NCI-H774 (cell line): ENCODE measurements around the gene FCER2.
"Not testable (repeated sequence)": the region's sequence is repeated elsewhere in the genome, so short reads cannot be mapped to it uniquely, and the experiment has no call there.

ENCODE experiments used
- DNase-seq: peaks from one replicate; lab custom pipeline; 2025; lab: John Stamatoyannopoulos, UW

FCER2 gene, protein sequence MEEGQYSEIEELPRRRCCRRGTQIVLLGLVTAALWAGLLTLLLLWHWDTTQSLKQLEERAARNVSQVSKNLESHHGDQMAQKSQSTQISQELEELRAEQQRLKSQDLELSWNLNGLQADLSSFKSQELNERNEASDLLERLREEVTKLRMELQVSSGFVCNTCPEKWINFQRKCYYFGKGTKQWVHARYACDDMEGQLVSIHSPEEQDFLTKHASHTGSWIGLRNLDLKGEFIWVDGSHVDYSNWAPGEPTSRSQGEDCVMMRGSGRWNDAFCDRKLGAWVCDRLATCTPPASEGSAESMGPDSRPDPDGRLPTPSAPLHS

DNA sequence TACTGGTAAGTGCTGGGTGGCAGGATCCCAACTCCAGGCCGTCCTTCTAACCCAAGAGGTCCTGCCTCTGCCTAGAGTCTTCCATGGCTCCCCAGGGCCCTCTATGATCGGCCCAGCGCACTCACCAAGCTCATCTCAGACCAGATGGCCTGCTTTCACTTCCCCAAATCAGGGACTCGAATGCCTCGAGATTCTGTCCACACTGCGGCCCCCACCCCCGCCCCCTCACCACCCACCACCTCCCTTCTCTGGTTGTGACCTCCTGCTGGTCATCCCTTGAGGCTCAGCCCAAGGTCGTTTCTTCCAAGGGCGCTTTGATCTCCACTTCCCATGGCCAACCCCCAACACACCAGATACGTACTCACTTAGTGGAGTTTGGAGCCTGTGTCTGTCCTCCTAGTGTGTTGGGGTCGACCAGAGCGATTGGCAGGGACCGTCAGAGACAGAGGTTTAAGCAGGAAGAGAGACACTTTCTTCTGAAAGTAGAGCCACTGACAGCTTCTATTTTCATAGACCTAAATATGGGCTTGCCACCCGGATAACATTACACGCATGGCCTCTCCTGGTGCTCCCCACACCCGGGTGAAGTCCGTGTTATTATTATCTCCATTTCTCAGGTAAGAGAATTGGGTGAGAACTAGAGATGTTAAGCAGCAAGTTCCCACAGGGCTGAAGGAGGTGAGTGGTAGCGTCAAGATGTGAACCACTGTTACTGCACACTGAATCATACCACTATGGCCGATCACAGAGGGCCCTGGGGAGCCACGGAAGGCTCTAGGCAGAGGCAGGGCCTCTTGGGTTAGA, at the start of gene FCER2:
Gene FCER2 (minus strand): TSS at position 478 of the 804 bp plus-strand sequence. CDS start 2,371 bp downstream, outside the sequence.
- DNase-seq: no peak

DNA sequence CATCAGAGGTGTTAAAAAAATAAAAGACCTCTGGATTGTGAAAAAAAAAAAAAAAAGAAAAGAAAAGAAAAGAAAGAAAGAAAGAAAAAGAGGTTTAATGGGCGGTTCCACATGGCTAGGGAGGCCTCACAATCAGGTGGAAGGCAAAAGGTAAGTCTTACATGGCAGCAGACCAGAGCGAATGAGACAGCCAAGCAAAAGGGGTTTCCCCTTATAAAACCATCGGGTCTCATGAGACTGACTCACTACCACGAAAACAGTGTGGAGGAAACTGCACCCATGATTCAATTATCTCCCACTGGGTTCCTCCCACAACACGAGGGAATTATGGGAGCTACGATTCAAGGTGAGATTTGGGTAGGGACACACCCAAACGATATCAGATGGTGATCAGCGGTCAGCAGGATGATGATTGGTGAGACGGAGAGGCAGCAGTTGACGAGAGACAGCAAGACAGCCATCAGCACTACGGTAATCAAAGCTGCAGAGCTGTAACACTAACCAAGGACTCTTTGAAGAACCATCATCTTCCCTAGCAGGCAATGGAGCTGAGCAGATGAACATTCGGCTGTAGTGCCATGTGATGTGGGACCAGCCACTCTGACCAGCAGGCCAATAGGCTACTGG, 49.3 kb upstream of the FCER2 start:
- DNase-seq: no peak

DNA sequence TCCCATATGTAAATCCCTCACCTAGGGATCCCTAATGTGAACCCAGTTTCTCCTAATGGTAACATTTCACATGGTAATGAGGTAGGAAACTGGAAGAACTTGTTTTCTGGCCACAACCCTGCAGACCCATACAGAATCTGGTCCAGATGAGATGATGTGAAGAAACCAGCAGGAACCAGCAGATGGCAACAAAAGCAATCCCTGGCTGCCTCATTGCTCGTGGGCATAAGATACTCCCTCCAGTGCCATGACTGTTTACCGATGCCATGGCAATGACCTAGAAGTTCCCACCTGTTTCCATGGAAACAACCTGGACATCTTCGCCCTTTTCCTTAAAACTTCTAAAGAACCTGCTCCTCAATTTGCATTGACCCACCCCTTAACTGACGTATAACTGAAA, 46.8 kb upstream of the FCER2 start:
- DNase-seq: no peak

DNA sequence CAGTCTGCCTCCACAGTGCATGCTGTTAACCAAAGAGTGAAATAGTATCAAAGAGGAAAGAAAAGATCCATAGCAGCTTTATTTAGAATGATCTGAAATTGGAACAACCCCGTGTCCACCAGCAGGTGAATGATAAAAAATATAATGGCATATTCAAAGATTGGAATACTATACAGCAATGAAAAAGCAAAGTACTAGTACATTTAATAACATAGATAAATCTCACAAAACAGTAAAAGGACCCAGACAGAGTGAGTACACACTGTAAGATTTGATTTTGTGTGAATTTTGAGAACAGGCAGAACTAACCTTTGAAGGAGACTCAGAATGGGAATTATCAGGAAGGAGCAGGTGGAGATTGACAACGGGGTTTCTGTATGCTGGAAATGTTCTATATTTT, 46.2 kb upstream of the FCER2 start:
- DNase-seq: no peak

DNA sequence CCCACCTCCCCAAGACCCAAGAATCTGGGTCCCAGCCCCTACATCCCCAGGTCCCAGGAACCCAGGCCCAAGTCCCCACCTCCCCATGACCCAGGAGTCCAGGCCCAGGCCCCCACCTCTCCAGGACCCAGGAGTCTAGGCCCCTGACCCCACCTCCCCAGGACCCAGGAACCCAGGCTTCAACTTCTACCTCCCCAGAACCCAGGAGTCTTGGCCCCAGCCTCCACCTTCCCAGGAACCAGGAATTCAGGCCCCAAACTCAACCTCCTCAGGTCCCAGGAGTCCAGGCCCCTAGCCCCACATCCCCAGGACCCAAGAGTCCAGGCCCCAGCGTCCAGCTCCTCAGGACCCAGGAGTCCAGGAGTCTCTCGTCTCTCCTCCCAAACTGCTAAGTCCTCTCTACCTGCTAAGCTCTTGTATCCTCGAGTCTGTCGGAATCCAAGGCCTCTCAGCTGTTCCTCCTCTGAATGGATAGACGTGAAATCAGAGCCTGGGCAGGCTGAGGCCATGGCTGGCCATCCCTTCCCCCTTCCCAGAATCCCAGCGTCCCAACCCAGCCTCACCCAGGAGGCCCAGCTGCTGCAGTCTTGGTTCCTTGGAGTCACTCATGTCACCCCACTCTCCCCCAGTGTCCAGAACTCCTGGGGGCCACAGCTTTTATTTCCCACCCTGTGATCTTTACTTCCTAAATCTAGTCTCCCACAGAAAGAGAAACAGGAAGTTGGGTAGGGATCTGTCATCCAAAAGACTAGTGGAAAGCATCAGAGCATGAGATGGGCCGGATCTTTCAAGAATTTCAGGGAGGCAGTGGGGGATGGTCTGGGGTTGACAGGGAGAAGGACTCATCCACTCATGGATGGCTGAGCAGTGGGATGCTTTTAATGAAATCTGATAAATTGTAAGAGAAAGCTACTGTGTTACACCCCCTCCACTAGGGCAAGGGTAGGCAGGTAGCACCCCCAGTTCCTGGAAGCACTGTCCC, 45.3 kb upstream of the FCER2 start, which contains the start of gene CD209:
Gene CD209 (minus strand): TSS at position 632 of the 982 bp plus-strand sequence. CDS start 23 bp downstream, at position 609.
- no peak for DNase-seq

DNA sequence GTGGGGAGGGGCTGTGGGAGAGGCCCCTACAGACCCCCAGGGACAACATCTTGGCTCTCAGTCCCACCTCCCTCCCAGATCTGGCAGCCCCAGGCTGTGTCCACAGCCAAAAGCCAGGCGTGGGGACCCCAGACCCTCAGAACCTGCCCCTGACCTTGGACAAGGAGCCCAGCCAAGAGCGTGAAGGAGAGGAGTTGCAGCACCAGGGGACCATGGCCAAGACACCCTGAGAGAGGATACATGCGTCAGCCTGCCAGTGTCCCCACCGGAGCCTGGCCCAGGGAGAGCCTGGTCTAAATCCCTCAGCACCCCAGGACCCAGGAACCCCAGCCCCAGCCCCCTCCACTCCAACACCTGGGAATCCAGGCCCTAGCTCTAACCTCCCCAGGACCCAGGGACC, 44.4 kb upstream of the FCER2 start:
- not testable (repeated sequence) for DNase-seq

DNA sequence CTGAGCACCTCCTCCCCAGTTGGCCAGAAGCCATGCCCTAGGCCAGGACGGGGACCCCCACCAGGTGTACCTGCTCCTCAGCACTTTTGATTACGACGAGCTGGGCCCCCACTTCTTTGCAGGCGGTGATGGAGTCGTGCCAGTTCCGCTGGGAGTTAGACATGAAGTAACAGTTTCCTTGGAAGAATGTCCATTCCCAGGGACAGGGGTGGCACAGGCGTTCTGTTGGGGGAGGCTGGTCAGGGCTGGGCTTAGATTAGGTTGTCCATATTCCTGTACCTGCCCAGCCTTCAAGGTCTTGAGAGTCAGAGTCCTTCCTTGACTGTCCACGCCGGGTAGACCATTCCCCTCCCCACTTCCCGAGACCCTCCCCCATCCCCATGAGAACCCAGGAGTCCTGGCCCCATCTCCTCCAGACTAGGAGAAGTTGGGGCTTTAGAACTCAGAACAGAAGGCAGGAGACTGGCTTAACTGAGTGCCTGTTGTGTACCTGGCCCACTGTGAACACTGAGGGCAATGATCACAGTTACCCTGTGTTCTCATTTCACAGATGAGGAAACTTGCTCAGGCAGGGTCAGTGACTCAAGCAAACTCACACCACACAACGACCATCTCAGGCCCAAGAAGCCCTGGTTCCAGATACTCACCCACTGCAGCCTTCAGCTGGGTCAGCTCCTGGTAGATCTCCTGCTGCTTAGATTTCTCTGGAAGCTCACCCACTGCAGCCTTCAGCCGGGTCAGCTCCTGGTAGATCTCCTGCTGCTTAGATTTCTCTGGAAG, 43.1 kb upstream of the FCER2 start:
- DNase-seq: no peak

DNA sequence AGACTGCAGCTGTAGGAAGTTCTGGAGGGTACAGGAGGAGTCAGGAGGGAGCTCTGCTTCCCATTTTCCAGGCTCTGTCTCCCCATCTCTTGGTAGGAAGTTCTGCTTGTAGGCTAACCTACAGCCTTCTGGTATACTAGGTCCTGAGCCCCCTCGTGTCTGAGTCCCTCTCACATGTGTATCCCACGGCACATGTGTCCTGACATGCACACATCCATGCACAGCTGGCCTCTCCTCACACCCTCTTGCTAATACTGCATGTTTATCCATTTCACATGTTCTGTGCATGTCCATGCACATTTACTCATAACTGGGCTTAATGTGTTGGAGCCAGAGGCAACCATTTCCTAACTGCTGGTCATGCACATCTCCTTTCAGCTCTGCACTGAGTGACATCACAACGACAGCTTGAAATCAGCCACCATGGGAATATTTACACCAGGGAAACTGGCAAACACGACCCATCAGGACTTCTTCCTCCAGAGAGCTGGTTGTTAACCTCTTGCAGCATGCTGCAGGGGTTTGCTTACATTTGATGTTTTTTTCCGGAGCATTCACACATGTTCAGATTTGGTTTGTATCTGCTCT, 42.4 kb upstream of the FCER2 start:
- DNase-seq: no peak

DNA sequence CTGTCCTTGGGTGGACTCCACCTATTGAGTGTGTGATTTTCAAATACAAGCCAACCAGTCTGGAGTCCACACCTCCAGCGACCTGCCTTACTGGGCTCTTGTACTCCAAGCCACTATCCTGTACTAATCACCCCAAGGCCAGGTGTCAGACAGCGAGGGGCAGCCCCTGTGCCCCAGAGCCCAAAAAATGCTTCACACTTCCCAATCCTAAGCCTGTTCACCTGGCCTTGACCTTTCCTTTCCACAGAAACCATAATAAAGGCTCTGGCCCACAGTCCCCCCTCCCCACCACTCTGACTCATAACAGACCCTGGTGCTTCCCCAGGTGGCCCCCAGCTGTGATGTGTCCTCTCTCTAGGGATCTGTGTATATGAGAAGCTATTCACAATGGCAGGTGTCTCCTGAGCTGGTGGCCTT, 41.5 kb upstream of the FCER2 start:
- no peak for DNase-seq

DNA sequence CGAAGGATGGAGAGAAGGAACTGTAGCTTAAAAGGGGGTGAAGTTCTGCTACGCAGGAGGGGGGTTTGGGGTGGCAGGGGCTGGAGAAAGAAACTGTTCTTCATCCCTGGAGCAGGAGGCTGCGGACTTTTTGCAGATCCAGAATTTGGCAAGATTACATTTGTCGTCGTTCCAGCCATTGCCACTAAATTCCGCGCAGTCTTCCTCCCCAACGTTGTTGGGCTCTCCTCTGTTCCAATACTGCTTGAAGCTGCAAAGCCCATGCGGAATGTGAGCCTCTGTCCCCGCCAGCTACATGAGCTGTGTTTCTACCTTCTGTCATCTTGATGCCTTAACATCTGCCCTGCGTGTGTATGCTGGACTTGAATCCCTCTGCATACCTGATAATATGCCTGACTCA, 41.1 kb upstream of the FCER2 start:
- DNase-seq: no peak

DNA sequence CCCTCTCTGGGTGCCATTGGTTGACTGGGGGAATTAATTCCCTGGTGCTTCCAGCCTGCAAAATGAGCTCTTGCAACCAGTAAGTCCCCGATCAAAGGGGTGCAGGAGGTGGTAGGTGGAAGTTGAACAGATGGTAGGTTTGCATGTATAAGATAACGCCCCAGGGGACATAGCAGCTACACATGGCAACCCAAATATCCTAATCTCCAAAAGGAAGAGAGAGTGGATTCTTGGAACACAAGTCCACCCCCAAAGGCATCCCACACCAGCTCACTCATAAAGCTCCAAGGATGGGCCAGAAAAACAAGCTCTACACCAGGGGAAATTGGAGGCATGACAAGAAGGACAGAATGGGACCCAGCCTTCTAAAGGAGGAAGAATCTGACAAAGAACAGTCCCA, 40.6 kb upstream of the FCER2 start:
- DNase-seq: no peak

DNA sequence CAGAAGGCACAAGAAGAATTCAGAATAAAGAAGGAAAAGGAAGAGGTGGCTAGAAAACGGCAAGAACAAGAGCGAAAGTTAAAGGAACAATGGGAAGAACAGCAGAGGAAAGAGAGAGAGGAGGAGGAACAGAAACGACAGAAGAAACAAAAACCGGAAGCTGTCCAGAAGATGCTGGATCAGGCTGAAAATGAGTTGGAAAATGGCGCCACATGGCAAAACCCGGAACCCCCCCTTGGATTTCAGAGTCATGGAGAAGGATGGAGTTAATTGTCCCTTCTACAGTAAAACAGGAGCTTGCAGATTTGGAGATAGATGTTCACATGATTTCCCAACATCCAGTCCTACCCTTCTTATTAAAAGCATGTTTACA, 38.7 kb upstream of the FCER2 start:
- no peak for DNase-seq

DNA sequence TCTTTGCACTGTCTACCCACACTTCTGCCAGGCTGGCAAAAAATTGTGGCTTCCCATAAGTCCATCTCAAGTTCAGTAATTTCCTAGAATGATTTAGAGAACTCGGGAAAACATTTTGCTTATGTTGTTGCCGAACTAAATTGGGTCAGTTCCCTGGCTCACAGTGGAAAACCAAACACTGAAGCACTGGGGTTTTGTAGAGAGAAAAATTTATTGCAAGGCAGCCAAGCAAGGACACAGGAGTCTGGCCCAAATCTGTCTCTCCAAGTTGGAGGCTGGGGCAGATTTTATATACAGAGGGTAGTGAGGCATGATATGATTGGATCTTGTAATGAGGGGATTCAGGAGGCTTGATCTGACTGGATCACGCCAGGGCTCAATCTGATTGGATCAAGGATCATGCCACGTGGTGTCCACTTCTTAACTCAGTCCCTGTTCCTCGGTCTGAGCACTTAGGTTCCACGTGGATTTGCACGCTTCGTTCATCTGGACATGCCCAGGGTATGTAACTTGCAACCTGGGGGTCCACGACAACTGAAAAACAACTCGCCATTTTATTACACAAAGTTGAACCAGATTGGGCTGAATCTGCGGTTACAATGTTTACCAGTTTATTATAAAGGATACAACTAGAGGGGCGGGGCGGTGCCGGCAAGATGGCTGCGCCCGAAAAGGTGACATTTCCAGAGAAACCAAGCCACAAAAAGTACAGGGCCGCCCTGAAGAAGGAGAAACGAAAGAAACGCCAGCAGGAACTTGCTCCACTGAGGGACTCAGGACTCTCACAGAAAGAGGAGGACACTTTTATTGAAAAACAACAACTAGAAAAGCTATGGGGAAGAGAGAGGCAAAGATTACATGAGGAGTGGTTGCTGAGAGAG, 38.1 kb upstream of the FCER2 start:
- DNase-seq: no peak

DNA sequence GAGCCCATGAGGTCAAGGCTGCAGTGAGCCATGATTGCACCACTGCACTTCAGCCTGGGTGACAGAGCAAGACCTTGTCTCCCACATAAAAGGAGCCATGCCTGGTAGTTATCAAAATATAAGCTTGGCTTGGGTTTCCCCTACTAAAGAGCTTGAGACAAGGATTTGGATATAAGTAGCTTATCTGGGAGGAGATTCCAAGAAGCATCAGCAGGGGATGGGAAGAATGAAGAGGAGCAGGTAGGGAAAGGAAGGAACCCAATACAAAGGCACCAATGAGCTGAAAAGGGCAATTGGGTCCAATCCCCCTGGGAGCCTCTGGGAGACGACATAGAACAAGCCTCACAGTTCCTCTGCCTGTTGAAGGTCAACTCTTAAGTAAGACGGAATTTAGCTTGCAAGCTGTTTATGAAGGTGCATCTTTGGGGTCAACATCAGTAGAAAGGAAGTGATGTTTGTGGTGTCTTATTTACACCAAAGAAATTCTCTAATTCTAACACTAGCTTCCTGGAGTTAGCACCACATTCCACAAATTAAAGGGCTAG, 37.4 kb upstream of the FCER2 start:
- DNase-seq: no peak

DNA sequence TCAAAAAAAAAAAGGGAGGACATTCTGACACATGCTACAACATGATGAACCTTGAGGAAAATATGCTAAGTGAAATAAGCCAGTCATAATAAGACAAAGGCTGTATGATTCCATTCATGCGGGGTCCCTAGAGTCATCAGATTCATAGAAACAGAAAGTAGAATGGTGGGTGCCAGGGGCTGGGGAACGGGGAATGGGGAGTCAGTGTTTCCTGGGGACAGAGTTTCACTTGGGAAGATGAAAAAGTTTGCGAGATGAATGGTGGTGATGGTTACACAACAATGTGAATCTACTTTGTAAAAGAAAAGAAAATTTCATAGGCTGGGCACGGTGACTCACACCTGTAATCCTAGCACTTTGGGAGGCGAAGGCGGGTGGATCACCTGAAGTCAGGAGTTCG, 36.1 kb upstream of the FCER2 start:
- DNase-seq: no peak

DNA sequence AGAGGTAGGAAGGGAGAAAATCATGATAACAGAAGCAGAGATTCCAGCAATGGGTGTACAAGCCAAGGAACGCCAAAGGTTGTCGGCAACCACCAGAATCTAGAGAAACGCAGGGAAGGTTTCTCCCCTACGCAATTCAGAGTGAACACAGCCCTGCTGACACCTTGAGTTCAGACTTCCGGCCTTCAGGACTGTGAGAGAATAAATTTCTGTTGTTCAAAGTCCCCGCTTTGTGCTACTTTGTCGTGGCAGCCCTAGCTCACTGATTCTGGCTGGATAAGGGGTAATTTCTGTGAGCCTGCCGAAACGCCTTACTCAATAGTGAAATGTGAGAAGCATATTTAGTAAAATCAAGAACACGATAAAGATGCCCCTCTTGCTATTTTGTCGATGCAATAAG, 35.3 kb upstream of the FCER2 start:
- no peak for DNase-seq

DNA sequence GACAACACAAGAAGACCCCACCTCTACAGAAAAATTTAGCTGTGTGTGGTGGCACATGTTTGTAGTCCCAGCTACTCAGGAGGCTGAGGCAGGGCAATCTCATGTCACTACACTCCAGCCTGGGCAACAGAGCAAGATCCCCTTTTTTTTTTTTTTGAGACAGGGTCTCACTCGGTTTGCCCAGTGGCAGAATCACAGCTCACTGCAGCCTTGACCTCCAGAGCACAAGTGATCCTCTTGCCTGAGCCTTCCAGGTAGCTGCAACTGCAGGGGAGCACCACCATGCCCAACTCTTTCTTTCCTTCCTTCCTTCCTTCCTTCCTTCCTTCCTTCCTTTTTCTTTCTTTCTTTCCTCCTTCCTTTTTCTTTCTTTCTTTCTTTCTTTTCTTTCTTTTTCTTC, 34.2 kb upstream of the FCER2 start:
- DNase-seq: no peak

DNA sequence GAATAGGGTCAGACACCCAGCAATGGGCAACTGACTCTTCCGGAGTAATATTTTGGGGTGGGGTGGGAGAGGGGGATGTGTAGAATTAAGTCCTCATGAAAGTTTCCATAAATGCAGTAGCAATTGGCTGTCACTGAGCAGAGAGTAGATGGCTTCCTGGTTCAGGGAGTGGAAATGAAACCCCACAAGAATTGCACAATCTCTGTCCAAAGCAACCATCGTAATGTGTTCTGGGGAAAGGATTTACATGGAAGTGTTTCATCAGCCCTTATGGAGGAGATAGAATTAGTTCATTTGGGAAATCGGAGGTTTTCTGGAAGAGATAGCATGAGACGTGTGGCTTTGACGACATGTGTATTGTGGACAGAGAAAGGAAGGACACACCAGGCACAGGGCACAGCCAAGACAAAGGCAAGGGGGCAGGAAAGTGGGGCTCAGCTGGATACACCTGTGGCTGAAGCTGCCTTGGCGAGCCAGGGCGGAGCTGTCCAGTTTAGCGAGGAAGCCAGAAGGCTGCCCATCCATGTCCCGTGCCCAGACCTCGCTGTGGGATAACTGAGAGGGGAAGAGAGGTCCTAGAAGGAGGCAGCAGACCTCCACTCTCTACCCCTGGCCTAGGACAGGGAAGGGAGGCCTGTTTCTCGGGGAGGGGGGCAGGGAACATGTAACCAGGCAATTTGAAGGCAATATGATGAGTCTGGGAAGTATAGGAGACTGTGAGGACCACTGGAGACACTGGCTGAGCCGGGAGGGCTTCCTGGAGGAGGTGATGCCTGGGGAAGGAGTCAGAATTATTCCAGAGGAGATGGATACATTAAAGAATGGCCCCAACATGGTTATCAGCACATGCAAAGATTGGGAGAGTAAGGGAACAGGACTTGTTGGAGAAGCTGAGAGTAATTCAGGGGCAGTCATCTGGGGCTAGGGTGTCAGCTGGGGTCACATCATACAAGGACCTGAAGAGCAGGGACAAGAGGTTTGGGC, 32.6 kb upstream of the FCER2 start:
- DNase-seq: no peak
